NCI-H69 (cell line): ENCODE measurements around the gene CHST15.

Source experiments
- DNase-seq: peaks from one replicate; lab custom pipeline; 2025; lab: John Stamatoyannopoulos, UW

The CHST15 gene

DNA sequence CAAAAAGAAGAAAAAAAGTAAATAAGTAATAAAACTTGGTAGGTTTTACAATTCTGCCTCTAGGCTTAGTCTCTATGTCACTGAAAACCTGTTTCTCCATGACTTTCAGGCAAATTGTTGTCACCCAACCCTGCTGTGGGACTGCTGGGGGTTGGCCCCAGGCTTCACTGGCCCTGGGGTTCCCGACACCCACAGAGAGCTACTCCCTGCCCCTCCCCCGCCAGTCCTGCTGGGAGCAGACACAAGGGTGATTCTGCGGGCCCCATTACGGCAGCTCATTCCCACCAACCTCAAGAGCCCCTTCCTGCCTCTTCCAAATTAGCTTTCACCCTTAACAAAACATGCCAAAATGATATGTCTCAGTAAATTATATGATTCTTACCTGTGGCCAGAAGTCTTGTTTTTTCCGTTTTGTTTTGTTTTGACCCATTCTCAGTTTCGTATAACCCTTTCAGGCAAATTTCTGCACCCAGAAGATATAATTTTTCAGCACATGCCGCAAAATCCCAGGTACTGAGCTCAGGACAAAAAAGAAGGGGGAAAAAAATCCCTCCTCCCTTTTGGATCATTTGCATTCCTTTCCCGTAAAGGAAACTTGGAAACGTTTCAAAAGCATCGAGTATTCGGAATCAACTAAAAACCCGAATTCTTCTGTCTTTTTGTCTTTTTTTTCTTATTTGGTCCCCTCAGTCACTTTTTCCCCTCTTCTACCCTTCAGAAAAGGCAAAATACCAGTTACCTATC lies 27.8 kb downstream of the CHST15 start:
- DNase-seq: no peak

DNA sequence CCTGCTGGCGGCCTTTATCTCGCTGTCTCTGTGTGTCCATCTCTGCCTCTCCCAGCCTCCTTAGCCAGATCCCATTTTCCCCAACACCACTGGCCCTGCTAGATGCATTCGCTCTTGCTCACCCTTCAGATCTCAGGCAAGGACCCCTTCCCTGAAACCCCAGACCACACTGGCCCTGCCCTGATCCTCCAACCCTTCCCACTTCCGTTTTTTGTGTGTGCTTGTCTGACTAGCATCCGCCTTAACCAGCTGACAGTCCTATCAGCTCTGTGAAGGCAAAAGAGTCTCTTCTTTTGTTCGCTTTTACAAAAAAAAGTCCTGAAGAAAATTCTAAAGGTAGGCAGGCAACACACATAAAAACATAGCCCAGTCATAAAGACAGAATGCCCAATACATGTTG lies 28.7 kb downstream of the CHST15 start:
- DNase-seq: no peak

DNA sequence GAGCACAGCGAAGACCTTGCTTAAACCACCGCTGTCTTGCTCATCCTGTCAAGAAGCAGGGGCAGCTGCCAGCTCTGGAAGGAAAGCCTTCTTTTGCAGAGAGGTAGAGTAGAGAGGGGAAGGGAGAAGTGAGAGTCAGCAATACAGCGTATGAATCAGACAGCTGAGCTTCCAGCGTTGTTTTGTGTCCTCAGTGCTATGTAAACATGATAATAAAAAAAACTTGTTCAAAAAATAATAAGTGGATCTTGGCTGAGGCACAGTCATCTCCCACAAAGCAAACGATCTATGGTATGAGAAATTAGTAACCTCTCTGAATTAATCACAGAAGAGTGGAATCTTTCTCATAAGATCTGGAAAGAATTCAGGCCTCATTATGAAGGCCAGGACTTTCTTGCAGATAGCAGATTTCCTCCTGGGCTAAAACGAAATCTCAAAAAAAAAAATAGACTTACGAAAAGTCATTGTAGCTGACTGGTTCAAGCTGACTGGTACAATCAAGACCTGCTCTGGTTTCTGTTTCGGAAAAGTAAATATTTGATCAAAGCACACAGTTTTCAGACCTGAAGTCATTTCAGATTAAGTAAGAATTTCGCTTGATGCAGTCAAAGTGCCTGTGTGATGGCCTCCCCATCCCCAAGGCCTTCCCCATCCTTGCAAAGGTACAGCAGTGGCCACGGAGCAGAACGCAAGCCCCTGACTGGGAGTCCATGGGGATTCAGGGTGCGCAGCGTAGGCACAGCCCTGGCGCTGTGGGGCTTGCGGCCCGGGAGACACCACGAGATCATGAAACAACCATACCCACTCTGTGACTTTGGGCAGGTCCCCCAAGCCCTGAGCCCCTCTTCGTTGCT lies 29.4 kb downstream of the CHST15 start:
- no peak for DNase-seq

DNA sequence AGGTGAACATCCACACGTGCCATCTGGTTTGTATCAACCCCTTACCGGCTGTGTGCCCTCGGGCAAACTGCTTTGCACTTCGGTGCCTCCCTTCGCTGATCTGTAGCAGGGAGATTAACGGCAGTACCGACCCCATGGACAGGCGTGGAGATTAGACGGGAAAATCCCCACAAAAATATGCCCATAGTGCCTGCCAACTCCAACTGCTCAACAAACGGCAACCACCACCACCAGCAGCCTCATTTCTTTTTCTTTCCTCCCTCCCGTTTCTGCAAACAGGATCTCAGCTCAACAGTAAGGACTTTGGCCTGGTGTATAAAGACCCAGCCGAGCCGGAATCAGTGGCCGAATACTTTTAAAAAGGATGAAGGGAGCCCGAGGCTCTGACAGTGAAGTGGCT lies 31.0 kb downstream of the CHST15 start:
- peak; percentile 9 for DNase-seq

DNA sequence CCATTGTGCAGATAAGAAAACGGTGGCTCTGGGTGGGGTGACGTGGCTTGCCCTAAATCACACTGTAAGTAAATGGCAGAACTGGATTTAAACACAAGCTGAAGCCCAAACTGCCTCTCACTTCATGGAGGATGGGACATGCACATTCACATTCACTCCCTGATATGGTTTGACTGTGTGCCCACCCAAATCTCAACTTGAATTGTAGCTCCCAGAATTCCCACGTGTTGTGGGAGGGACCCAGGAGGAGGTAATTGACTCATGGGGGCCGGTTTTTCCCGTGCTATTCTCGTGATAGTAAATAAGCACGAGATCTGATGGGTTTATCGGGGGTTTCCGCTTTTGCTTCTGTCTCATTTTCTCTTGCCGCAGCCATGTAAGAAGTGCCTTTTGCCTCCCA lies 32.4 kb downstream of the CHST15 start:
- no peak for DNase-seq

DNA sequence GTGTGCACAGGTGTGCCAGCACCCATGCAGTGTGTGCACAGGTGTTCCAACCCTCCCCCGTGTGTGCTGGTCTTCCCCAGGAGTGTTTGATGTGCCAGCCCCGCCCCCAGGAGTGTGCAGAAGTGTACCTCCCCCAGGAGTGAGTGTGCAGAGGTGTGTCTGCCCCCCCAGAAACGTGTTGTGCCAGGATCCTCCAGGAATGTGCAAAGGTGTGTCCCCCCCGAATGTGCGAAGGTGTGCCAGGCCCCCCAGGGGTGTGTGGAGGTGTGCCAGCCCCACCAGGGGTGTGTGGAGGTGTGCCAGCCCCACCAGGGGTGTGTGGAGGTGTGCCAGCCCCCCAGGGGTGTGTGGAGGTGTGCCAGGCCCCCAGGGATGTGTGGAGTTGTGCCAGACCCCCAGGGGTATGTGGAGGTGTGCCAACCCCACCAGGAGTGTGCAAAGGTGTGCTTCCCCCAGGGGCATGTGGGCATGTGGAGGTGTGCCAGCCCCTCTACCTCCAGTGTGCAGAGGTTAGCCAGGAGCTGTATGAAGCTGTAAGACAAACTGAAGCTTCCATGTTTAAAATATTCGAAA lies 33.2 kb downstream of the CHST15 start:
- no peak for DNase-seq

DNA sequence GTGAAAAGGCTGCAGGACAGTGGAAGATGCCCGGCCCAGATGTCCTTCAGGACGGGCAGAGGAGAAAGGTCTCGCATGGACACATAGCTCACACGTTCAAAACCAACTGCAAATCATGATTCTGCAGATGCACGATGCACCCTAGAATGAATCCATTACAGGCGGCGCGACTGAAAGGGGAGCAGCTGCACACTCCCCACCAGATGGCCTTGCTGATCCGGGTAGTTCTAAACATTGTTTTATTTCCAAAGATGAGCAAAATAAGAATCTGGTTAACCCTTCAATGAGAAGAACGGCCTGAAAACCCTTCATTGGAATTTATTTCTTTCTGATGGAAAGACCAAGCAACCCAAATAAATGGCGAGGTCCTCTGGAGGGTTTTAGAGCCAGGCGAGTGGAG lies 33.8 kb downstream of the CHST15 start:
- no peak for DNase-seq

DNA sequence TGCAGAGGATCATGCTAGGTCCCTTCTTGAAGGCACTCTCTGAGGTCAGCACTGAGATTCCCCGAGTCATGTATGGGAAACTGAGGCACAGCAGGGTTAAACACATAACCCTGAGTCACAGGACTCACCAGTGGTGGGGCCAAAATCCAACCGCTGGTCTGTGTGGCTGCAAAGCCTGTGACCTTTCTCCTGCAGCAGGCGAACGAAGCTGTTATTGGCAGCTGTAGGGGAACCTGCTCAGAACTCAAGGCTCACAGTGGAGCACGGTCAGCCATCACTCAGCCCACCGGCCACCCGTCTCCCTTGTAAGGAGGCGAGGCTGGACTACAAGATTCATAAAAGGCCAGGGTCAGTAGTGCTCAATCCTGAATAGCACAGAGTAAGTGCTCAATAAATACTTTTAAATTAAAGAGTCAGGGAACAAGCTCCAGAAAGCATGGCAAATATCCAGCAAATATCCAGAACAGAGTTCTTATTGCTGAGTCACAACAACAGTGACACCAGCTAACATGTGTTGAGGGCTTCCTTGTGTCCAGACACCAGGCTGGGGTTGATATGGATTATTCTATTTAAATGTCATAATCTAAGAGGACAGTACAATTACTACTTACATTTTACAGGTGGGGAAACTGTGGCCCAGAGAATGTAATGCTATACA lies 34.9 kb downstream of the CHST15 start:
- DNase-seq: no peak

DNA sequence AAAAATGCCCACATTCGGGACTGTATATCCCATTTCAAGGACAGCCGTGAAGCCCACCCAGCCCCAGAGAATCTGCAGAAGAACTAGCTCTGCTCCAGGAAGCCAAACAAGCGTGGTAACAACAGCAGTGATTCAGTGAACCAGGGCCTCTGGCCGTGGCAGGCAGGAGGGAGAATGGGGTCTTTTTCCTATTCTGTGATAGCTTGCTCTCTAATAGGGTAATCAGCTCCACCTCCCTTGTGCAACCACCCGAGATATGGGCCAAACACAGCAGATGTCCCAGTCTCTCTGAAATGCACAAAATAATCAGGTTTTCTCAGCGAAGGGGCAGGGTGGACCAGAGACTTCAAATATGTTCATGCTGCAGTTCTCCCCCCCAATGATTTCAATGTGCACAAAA lies 35.8 kb downstream of the CHST15 start:
- DNase-seq: no peak

DNA sequence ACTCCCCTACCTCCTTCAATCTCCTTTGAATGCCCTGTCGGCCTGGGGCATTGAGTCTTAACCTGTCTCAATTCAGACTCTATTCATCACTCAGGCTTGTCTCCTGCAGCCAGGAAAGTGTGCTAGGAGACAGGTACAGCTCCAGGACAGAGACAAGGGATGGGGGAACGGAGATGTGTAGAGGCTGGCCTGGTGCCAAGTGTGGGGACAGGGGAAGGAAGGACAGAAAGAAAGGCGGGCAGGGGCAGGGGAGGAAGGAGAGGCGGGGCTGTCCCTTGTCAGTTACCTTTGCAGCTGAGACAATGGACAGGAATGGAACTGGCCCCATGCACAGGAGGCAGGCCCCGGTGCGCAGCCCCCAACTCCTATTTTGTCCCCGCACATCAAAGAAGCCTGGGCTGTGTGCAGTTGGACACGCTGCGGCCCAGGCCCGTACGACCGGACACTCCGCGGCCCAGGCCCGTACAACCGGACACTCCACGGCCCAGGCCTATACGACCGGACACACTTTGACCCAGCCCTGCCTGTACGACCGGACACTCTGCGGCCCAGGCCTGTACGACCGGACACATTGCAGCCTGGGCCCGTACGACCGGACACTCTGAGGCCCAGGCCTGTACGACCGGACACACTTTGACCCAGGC lies 36.9 kb downstream of the CHST15 start:
- DNase-seq: no peak

DNA sequence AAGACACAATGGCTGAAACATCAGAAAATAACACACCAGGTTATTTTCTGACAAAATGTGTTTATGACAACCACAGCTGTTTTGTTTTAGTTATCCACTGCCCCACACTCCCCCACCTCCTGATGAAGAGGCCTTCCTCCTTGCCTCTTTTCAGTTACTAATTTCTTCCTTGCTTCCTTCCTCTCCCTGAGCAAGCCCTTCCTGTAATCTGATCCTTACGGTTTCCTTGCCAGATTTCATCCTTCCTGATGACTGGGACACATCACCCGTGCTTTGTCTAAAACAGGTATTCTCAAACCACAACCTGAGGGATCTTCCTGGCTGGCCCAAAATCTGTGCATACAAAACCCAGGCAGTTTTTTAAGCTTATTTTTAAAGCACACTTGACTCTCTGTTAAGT lies 39.4 kb downstream of the CHST15 start:
- DNase-seq: peak; percentile 11

DNA sequence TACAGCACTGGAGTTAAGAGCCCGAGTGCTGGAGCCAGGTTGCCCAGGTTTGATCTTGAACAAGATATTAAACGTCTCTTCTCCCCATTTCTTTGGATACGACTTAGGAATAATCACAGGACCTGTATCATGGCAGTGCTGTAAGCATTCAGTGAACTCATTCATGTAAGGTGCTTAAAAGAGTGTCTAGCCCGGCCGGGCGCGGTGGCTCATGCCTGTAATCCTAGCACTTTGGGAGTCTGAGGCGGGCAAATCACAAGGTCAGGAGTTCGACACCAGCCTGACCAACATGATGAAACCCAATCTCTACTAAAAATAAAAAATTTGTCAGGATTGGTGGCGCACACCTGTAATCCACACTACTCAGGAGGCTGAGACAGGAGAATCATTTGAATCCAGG lies 40.8 kb downstream of the CHST15 start:
- no peak for DNase-seq

DNA sequence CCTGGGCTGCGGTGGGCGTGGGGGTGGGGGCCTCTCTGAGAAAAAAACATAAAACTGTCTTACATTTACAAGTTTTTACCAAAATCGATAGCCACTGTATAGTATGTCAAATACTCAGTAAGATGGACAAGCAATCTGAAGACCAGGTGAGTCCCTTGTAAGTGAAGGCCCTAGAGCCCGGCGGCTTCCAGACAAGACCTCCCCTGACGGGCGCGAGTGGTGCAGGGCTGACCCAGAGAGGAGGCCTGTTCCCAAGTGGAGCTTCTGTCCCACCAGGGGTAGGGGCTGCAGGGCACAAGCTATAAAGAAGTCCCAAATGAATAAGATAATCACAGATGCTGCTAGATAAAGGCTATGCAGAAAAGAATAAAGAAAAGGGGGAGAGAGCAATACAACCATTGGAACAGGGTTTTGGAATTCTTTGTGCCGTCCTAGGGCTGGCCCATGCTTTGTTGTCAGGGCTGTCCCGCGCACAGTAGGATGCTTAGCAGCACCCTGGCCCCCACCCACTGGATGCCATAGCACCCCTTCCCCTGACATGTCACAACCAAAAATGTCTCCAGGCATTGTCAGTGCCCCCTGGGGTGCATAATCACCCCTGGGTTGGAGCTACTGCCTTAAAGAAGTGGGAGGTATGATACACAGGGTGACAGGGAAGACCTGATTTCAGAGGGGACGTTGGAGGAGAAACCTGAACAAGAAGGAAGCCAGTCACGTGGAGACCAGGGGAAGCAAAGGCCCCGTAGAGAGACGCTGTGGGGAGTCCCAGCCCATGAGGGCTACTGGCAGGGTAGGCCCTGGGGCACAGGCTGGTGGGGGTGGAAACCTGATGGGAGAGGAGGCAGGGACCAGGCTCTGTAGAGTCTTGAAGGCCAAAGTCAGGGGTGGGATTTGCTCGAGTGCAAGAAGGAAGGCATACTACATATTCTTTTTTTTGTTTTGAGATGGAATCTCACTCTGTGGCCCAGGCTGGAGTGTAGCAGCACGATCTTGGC lies 43.1 kb downstream of the CHST15 start:
- DNase-seq: no peak

DNA sequence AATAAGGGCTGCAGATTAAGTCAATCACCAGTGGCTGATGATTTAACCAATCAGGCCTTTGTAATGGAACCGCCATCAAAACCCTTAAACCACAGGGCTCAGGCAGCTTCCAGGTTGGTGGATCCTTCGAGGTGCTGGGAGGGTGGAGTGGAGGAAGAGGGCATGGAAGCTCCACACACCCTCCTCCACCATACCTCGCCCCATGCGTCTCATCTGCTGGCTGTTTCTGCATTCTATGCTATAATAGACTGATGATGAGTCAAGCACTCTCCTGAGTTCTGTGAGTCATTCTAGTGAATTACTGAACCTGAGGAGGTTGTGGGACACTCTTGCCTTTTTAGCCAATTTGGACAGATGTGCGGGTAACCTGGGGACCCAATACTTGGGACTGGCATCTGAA lies 43.9 kb downstream of the CHST15 start:
- DNase-seq: no peak

DNA sequence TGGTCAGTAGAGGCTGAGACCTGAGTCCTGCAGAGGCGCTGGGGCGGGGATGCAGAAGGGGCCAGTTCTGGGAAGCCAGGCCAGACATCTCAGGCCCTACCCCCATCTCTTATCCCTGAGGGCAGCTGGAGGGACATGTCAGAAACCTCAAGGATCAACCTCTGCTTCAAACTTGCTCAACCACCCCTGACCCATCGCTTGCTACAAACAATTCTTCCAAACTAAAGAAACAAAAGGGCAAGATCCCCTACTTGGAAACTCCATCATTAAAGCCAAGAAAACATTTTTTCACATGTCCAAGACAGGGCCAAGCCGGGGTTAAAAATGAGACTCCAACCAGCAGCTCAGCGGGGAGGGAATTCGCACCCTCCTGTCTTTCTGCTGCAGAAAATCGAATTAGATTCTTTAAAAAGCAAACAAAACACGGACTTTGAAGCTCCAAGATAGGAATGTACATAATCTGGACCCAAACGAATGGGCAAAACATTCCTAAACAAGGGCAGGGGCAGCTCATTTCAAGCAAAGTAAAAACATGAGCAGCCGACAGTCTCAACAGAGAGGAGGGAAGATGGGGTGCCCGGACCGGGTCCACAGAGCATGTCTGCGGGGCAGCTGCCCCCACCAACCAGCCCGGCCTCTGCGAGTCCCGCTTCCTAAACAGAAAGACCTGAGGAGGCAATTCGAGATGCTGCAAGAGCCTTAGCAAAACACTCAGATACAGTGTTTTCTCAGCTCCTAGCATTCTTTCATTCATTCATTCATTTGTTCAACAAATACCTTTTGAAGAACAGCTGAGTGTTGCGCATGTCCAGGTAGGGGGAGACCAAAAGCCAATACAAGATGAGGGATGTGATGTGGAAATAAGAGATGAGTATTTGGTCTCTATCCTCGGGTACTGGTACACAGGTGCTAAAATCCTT lies 44.8 kb downstream of the CHST15 start:
- DNase-seq: no peak

DNA sequence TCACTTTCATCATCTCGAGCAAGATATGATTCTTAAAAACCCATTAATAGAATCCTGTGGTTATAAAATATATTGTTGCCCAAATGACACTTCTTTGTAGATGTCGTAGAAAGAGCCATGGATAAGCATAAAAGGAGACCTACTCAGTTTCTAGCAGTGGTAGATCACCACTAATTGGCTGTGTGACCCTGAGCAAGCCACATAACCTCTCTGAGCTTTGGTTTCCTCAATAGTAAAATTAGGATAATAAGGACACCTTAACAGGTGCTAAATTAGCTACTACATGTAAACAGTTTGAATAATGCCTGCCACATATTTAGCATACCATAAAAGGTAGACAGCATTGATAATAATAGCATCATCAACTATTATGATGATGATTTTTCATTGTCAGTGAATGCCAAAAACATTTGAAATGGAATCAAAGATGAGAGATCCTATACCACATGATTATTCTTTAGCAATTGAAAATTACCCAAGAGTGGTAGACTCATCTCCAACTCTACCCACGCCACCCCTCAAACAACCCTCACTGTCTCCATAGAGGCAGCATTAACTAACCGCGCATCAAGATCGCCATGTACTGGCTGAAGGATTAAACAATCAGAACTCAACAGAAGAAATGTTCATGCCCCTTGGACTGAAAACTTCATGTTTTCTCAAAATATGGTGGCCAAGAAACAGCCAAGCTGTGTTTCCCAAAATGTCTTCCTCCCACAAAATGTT lies 45.8 kb downstream of the CHST15 start:
- DNase-seq: no peak

DNA sequence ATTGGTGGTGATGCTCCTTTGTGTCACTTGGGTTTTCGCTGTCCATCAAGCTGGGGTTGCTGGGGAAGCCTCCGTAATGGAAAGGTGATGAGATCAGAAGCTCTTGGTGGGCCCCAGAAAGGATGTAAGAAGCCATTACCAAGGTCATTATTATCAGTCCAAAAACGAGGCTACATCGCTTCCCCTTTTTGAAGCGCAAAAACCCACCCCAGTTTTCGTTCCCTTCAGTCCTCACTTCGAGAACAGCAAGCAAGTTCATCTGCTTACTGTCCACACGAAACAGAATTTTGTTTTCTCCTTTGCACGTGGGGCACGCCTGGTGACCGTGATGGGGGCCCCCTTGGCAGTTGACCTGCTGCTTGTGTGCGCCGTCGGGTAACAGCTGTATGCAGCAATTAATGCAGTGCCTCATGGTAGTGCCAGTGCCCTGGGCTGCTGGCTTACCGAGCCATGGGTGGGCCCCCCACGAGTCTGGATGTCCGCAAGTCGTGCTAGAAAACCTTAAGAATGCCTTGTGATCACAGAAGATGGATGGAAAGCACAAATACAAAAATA lies 47.5 kb downstream of the CHST15 start:
- DNase-seq: no peak

DNA sequence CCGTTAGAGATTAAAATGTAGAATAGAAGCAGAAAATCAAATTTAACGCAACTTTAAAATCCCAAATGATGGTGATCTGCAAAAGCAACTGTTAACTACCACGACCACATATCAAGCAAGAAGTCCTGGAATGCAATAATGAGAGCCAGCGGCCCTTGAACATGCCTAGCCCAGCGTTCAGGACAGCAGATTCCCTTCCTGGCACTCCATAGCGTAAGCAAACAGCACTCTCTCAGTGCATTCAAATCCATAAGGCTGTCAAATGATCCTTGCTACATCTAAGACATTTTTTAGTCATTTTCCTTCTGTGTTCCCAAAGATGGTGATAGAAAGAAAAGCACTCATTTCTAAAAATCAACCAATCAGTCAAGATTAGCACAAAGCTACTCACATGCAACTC lies 48.1 kb downstream of the CHST15 start:
- no peak for DNase-seq
